ENCODE results near the gene C1QTNF12. TPM values are rescaled to one million over a fixed set of nuclear protein-coding genes. Genes with fewer than 3 reads are reported as not detected.

The C1QTNF12 gene
- total RNA-seq, 1 donor from 2014 or later, result 0.28 TPM

DNA sequence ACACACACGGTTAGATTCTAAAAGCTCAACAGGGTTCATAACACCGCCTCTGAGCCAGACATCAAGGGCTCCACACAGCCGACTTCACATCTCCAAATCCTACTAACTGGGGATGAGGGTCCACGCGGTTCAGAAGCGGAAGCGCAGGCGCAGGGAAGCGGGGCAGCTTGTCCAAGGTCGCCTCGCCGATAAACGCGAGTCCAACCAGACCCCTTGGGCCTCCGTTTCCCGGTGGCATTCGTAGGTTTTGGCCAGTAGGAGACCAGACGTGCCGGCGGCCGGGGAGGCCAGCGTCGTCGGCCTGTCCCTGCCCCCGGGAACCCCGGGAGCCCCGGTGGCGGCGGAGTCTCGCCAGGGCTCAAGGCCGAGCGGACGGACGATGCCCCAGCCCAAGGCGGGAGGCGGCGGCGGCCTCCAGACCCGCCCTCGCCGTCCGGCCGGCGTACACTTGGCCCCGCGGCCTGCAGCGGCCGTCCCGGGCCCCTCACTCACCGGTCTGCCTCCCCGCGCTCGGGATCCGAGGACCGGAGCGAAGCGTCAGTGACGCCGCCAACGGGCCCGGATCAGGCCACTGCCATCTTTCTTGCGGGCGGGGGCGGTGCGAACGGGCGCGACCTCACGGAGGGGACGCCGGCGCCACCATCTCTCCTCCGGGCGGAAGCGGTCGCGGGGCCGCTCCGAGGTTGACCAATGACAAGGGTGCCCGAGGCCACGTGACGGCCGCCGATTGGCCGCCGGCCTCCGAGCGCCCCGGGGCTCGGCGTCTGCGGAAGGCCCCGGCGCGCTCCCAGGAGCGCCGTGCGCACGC, 14.9 kb downstream of the C1QTNF12 start, which contains the start of gene SDF4:
SDF4 (minus strand) TSS at position 602 of the 808 bp plus-strand sequence. CDS start 3,229 bp downstream, outside the sequence.
- peak within 1 kb of the TSS; percentile 78 for H3K27ac Mint-ChIP-seq
- peaks cover 29% of the 10 kb centered on the region for H4K20me1 ChIP-seq (ENCODE audit: low read depth)

DNA sequence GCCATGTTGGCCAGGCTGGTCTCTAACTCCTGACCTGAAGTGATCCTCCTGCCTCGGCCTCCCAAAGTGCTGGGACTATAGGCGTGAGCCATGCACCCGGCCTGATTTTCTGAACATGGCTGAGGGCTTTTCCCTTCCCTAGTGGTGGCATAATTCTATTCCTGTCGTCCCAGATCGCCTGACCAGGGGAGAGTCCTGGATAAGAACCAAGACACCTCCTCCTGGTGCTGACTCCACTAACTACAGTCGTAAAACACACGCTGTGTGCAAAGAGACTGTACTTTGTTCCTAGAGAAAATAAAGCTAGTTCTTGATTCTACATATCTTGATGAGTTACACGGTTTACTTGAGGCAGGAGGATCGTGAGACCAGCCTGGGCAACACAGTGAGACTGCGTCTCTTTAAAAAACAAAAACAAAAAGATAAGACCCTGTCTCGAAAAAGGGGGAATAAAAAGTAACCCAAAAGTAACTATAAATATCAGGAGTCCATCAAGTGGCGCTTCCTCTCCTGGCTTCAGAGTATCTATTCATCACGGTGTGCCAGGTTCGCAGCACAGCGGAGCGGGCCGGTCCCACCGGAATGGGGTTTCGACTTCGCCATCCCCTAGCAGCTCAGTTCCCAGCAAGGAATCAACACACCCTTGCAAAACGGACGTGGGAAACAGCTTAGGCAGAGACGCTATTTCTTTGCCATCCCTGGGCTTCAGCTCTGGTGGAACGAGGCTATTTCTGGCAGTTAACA, 15.7 kb downstream of the C1QTNF12 start:
- no peaks in the 10 kb centered on the region for H3K27me3 ChIP-seq
- TF ChIP-seq, protein P1, sequence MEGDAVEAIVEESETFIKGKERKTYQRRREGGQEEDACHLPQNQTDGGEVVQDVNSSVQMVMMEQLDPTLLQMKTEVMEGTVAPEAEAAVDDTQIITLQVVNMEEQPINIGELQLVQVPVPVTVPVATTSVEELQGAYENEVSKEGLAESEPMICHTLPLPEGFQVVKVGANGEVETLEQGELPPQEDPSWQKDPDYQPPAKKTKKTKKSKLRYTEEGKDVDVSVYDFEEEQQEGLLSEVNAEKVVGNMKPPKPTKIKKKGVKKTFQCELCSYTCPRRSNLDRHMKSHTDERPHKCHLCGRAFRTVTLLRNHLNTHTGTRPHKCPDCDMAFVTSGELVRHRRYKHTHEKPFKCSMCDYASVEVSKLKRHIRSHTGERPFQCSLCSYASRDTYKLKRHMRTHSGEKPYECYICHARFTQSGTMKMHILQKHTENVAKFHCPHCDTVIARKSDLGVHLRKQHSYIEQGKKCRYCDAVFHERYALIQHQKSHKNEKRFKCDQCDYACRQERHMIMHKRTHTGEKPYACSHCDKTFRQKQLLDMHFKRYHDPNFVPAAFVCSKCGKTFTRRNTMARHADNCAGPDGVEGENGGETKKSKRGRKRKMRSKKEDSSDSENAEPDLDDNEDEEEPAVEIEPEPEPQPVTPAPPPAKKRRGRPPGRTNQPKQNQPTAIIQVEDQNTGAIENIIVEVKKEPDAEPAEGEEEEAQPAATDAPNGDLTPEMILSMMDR (IDR thresholded peaks at IDR 0.05), result peak; percentile 20
- TF ChIP-seq EZH2phosphoT487 (IDR thresholded peaks at IDR 0.05), result no peak
- TF ChIP-seq EZH2 (IDR thresholded peaks at IDR 0.05), result no peak
- peaks cover 17% of the 10 kb centered on the region for H3K36me3 Mint-ChIP-seq
- peaks cover 27% of the 10 kb centered on the region for H3K4me1 Mint-ChIP-seq
- H3K27me3 Mint-ChIP-seq (ENCODE audit: insufficient read depth, low read depth), result peaks cover 5% of the 10 kb centered on the region
- peaks cover 51% of the 10 kb centered on the region for H3K79me2 ChIP-seq (ENCODE audit: low read depth)
- peak overlapping the region; percentile 78 for H3K27ac Mint-ChIP-seq
- H3K9ac ChIP-seq, result peak overlapping the region; percentile 89
- H3K9me3 ChIP-seq (ENCODE audit: low read depth), result no peaks in the 10 kb centered on the region
- peaks cover 9% of the 10 kb centered on the region for H3F3A ChIP-seq (ENCODE audit: low read depth)
- peak overlapping the region; percentile 86 for H3K4me3 ChIP-seq
- H3K36me3 ChIP-seq, result no peaks in the 10 kb centered on the region
- H3K9me3 Mint-ChIP-seq, result peaks cover 3% of the 10 kb centered on the region
- peak overlapping the region; percentile 94 for H3K4me3 Mint-ChIP-seq
- H2AFZ ChIP-seq (replicated peaks), result peak overlapping the region; percentile 83
- H3K4me1 ChIP-seq, result peaks cover 6% of the 10 kb centered on the region
- H3K4me2 ChIP-seq, result peak overlapping the region; percentile 96
- no peak for DNase-seq (ENCODE audit: low spot score)
- H3K27ac ChIP-seq, result no peak overlapping the region
- peaks cover 22% of the 10 kb centered on the region for H4K20me1 ChIP-seq (ENCODE audit: low read depth)

More for the DNA sequence above, 14.9 kb downstream of the C1QTNF12 start, which contains the start of gene SDF4:
- TF ChIP-seq EZH2phosphoT487 (IDR thresholded peaks at IDR 0.05) (no peak), EZH2 (IDR thresholded peaks at IDR 0.05) (no peak)
- TF ChIP-seq, protein P1 (IDR thresholded peaks at IDR 0.05), result no peak
- Histone ChIP-seq H3K4me3 (peak within 1 kb of the TSS; percentile 86), H3K27ac (no peak within 1 kb of the TSS), H3K4me2 (peak within 1 kb of the TSS; percentile 96), H3K79me2 (ENCODE audit: low read depth) (peaks cover 49% of the 10 kb centered on the region), H3K4me1 (peaks cover 6% of the 10 kb centered on the region), H3K9ac (peak within 1 kb of the TSS; percentile 89), H3K36me3 (no peaks in the 10 kb centered on the region), H3F3A (ENCODE audit: low read depth) (peaks cover 9% of the 10 kb centered on the region), H2AFZ (replicated peaks) (peak within 1 kb of the TSS; percentile 83), H3K27me3 (no peaks in the 10 kb centered on the region), H3K9me3 (ENCODE audit: low read depth) (no peaks in the 10 kb centered on the region)
- peak; percentile 99 for DNase-seq (ENCODE audit: low spot score)
- Mint-ChIP-seq H3K4me3 (peak within 1 kb of the TSS; percentile 94), H3K9me3 (peaks cover 3% of the 10 kb centered on the region), H3K27me3 (ENCODE audit: insufficient read depth, low read depth) (peaks cover 4% of the 10 kb centered on the region), H3K4me1 (peaks cover 27% of the 10 kb centered on the region), H3K36me3 (peaks cover 16% of the 10 kb centered on the region)

DNA sequence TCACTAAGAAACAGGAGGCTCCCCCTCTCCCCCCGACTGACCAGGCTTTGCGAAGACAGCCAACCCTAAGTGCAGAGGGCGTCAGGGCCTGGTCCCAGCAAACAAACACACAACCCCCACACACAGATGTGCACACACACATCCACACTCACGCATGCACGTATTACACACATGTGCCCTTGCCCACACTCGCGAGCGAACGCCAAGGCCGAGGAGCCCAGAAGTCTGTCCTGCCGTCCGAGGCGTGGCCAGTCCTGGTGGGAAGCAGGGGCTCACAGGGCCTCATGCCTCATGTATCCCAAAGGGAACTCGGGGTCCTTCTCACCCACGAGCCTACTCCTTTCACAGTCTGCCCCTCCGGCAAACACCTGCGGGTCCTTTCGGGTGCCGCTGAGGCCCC, 16.8 kb downstream of the C1QTNF12 start:
- H3K4me1 ChIP-seq, result peaks cover 6% of the 10 kb centered on the region
- Mint-ChIP-seq H3K36me3 (peaks cover 21% of the 10 kb centered on the region), H3K4me3 (peak overlapping the region; percentile 62), H3K9me3 (peaks cover 3% of the 10 kb centered on the region), H3K27ac (peak overlapping the region; percentile 35), H3K27me3 (ENCODE audit: insufficient read depth, low read depth) (peaks cover 6% of the 10 kb centered on the region), H3K4me1 (peaks cover 27% of the 10 kb centered on the region)
- no peak overlapping the region for H3K9ac ChIP-seq
- no peaks in the 10 kb centered on the region for H3K9me3 ChIP-seq (ENCODE audit: low read depth)
- peaks cover 20% of the 10 kb centered on the region for H4K20me1 ChIP-seq (ENCODE audit: low read depth)
- H3K27me3 ChIP-seq, result no peaks in the 10 kb centered on the region
- no peaks in the 10 kb centered on the region for H3K36me3 ChIP-seq
- no peak overlapping the region for H3K27ac ChIP-seq
- no peak for DNase-seq (ENCODE audit: low spot score)
- TF ChIP-seq, protein P1 (IDR thresholded peaks at IDR 0.05), result no peak
- TF ChIP-seq EZH2phosphoT487 (IDR thresholded peaks at IDR 0.05), result no peak
- no peak for TF ChIP-seq EZH2 (IDR thresholded peaks at IDR 0.05)
- H3K4me2 ChIP-seq, result no peak overlapping the region
- H3F3A ChIP-seq (ENCODE audit: low read depth), result peaks cover 5% of the 10 kb centered on the region
- no peak overlapping the region for H2AFZ ChIP-seq (replicated peaks)
- no peak overlapping the region for H3K4me3 ChIP-seq
- peaks cover 51% of the 10 kb centered on the region for H3K79me2 ChIP-seq (ENCODE audit: low read depth)

All from neural progenitor cell (in vitro differentiated cells).